HuH-7 (cell line): ENCODE results near the gene IGF2BP2.

Source experiments
- DNase-seq: peaks from one replicate; pipeline ENCODE4 v3.0.0; 2011; ENCODE audit warnings: low spot score

Gene IGF2BP2

GRCh38 chr3:185733980-185734724 lies 90.7 kb downstream of the IGF2BP2 start:
- DNase-seq, result peak; percentile 73

- DNase-seq, result no peak
Observed at GRCh38 chr3:185732782-185733181, 92.1 kb downstream of the IGF2BP2 start.

- no peak for DNase-seq
Observed at GRCh38 chr3:185730550-185730949, 94.3 kb downstream of the IGF2BP2 start.

- no peak for DNase-seq
Observed at GRCh38 chr3:185729337-185730055, 95.3 kb downstream of the IGF2BP2 start.

GRCh38 chr3:185728630-185729336 lies 96.1 kb downstream of the IGF2BP2 start:
- DNase-seq, result no peak

- DNase-seq, result no peak
Observed at GRCh38 chr3:185727873-185728272, 97.0 kb downstream of the IGF2BP2 start.

GRCh38 chr3:185726254-185726967 lies 98.4 kb downstream of the IGF2BP2 start:
- DNase-seq, result no peak

GRCh38 chr3:185724761-185725160 lies 100.1 kb downstream of the IGF2BP2 start:
- no peak for DNase-seq

- no peak for DNase-seq
Observed at GRCh38 chr3:185724251-185724650, 100.6 kb downstream of the IGF2BP2 start.

- no peak for DNase-seq
Observed at GRCh38 chr3:185722881-185723280, 102.0 kb downstream of the IGF2BP2 start.

- no peak for DNase-seq
Observed at GRCh38 chr3:185721970-185722369, 102.9 kb downstream of the IGF2BP2 start.

GRCh38 chr3:185720326-185720725 lies 104.5 kb downstream of the IGF2BP2 start:
- DNase-seq, result no peak

GRCh38 chr3:185718736-185719593 lies 105.9 kb downstream of the IGF2BP2 start:
- no peak for DNase-seq

- DNase-seq, result no peak
Observed at GRCh38 chr3:185717627-185718402, 107.0 kb downstream of the IGF2BP2 start.

- no peak for DNase-seq
Observed at GRCh38 chr3:185717121-185717520, 107.7 kb downstream of the IGF2BP2 start.

- no peak for DNase-seq
Observed at GRCh38 chr3:185716436-185717108, 108.3 kb downstream of the IGF2BP2 start.

- no peak for DNase-seq
Observed at GRCh38 chr3:185715091-185715490, 109.8 kb downstream of the IGF2BP2 start.

GRCh38 chr3:185714085-185714484 lies 110.8 kb downstream of the IGF2BP2 start:
- no peak for DNase-seq

- DNase-seq, result no peak
Observed at GRCh38 chr3:185713015-185713414, 111.8 kb downstream of the IGF2BP2 start.

GRCh38 chr3:185712337-185712736 lies 112.5 kb downstream of the IGF2BP2 start:
- DNase-seq, result no peak
